ENCODE results near the gene GLT8D1.

Gene GLT8D1

GRCh38 chr3:52712291-52713212 lies 7.0 kb upstream of the GLT8D1 start:
- no peak for TF ChIP-seq CTCF (IDR thresholded peaks at IDR 0.05; ENCODE audit: borderline replicate concordance, insufficient read depth, low read depth, low read length)
- no peak overlapping the region for H3K4me3 ChIP-seq (ENCODE audit: low read depth, low read length)

DNA sequence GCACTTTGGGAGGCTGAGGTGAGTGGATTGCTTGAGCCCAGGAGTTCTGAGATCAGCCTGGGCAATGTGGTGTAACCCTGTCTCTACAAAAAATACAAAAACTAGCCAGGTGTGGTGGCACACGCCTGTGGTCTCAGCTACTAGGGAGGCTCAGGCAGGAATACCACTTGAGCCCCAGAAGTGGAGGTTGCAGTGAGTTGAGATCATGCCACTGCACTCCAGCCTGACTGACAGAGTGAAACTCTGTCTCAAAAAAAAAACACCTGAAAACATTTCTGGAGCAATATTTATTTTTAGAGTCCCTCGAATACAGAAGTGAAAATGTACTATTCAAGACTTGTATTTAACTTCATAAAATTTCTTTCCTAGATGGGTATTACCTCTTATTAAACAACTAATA lies 4.9 kb upstream of the GLT8D1 start:
- TF ChIP-seq CTCF (IDR thresholded peaks at IDR 0.05; ENCODE audit: borderline replicate concordance, insufficient read depth, low read depth, low read length), result no peak
- no peak overlapping the region for H3K4me3 ChIP-seq (ENCODE audit: low read depth, low read length)

- peak overlapping the region; percentile 99 for H3K4me3 ChIP-seq (ENCODE audit: low read depth, low read length)
- no peak for TF ChIP-seq CTCF (IDR thresholded peaks at IDR 0.05; ENCODE audit: borderline replicate concordance, insufficient read depth, low read depth, low read length)
Measured at GRCh38 chr3:52707585-52707984, 2.0 kb upstream of the GLT8D1 start.

- H3K4me3 ChIP-seq (ENCODE audit: low read depth, low read length), result peak overlapping the region; percentile 99
- no peak for TF ChIP-seq CTCF (IDR thresholded peaks at IDR 0.05; ENCODE audit: borderline replicate concordance, insufficient read depth, low read depth, low read length)
Measured at GRCh38 chr3:52705438-52705687, 228 bp downstream of the GLT8D1 start.

GRCh38 chr3:52704611-52705437 lies 767 bp downstream of the GLT8D1 start:
- peak overlapping the region; percentile 99 for H3K4me3 ChIP-seq (ENCODE audit: low read depth, low read length)
- no peak for TF ChIP-seq CTCF (IDR thresholded peaks at IDR 0.05; ENCODE audit: borderline replicate concordance, insufficient read depth, low read depth, low read length)

DNA sequence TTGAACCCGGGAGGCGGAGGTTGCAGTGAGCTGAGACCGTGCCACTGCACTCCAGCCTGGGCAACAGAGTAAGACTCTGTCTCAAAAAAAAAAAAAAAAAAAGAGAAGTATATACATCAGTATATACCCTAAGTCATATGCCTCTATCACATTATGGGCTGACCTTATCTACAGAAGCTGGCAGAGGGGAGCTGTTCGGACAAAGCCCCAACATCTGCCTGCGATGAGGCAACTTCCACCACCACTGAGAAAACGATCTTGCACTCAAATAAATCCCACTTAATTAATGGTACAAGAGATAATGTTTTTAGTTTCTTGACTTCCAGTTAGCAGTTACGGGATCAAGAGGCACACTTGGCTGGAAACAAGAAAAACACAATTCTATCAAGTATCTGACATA lies 2.2 kb downstream of the GLT8D1 start:
- no peak for TF ChIP-seq CTCF (IDR thresholded peaks at IDR 0.05; ENCODE audit: borderline replicate concordance, insufficient read depth, low read depth, low read length)
- H3K4me3 ChIP-seq (ENCODE audit: low read depth, low read length), result no peak overlapping the region

GRCh38 chr3:52697632-52697965 lies 8.0 kb downstream of the GLT8D1 start:
- no peak overlapping the region for H3K4me3 ChIP-seq (ENCODE audit: low read depth, low read length)
- no peak for TF ChIP-seq CTCF (IDR thresholded peaks at IDR 0.05; ENCODE audit: borderline replicate concordance, insufficient read depth, low read depth, low read length)
